ENCODE data around the gene SCAF1. TPM values are rescaled to one million over a fixed set of nuclear protein-coding genes. Genes with fewer than 3 reads are reported as not detected.

The SCAF1 gene
- total and polyA plus RNA-seq, 9 of the 15 experiments (the other 6 are each of a cell fraction or from before 2014, with no cell fraction given): 0.20 to 79.0 (median 4.9) TPM

DNA sequence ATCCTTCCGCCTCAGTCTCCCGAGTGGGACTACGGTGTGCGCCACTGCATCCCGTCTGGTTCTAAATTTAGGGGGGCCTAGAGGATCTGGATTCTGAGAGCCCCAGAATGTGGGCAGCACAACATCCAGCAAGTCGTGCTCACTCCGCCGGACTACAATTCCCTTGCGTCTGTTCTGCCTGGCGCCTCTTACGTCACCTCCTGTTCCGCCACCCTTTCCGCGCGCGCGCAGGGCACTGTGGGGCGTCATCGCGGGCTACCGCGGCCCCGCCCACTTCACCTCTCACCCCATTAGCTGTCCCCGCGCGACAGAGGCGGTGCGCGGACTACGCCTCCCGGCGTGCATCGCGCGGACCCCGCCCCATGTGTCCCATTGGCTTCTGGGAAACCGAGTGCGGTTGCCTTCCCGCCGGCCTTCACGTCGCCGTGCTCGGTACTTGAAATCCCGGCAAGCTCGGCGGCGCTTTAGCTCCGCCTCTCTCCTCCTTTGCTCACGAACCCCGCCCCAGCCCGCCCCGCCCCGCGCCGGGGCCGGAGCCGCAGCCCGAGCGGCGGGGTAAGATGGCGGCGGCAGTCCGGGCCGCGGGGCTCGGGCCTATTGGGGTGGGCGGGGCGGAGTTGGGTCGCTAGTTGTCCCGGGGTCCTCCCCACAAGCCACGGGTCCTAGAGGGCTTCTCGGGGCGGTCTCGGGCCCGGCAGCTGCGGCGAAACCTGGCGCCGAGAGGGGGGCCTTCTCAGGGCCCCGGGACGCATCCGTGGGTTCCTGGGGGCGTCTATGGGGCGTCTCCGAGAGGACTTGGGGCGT is at the start of gene SCAF1 (continued):
- TF ChIP-seq ZNF197 (CRISPR knock-in tag; IDR thresholded peaks at IDR 0.05; ENCODE audit: low read depth): peak; percentile 96
- peak; percentile 73 for TF ChIP-seq MYC (IDR thresholded peaks at IDR 0.05; ENCODE audit: low read depth, low read length)
- 0 out of 2 replicates have a peak, but pooled peaks have one; percentile 8 for TF ChIP-seq MYC (CRISPR knock-in tag; IDR thresholded peaks at IDR 0.05; ENCODE audit: borderline replicate concordance, low read depth)
- TF ChIP-seq RAD21 (CRISPR knock-in tag; conservative IDR thresholded peaks at IDR 0.05 in 1 of 2, IDR thresholded peaks at IDR 0.05 in 1 of 2): 0 out of 4 replicates have a peak, but pooled peaks of 1 of the 2 experiments have one; percentile 6
- TF ChIP-seq ZNF217 (CRISPR knock-in tag; IDR thresholded peaks at IDR 0.05): no peak
- TF ChIP-seq CBX2 (IDR thresholded peaks at IDR 0.05; ENCODE audit: insufficient read depth, low read length, poor library complexity, severe bottlenecking): no peak
- TF ChIP-seq NEUROD1 (IDR thresholded peaks at IDR 0.05; ENCODE audit: borderline replicate concordance, low read depth, low read length, partially characterized antibody): no peak
- TF ChIP-seq ELF2 (CRISPR knock-in tag; IDR thresholded peaks at IDR 0.05): no peak
- peak; percentile 67 for TF ChIP-seq SETDB1 (IDR thresholded peaks at IDR 0.05; ENCODE audit: low read length)
- TF ChIP-seq, protein P1, sequence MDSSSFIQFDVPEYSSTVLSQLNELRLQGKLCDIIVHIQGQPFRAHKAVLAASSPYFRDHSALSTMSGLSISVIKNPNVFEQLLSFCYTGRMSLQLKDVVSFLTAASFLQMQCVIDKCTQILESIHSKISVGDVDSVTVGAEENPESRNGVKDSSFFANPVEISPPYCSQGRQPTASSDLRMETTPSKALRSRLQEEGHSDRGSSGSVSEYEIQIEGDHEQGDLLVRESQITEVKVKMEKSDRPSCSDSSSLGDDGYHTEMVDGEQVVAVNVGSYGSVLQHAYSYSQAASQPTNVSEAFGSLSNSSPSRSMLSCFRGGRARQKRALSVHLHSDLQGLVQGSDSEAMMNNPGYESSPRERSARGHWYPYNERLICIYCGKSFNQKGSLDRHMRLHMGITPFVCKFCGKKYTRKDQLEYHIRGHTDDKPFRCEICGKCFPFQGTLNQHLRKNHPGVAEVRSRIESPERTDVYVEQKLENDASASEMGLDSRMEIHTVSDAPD (CRISPR knock-in tag; IDR thresholded peaks at IDR 0.05): no peak
- TF ChIP-seq BDP1 (IDR thresholded peaks at IDR 0.05; ENCODE audit: insufficient read depth, insufficient read length): no peak
- TF ChIP-seq, protein P2, sequence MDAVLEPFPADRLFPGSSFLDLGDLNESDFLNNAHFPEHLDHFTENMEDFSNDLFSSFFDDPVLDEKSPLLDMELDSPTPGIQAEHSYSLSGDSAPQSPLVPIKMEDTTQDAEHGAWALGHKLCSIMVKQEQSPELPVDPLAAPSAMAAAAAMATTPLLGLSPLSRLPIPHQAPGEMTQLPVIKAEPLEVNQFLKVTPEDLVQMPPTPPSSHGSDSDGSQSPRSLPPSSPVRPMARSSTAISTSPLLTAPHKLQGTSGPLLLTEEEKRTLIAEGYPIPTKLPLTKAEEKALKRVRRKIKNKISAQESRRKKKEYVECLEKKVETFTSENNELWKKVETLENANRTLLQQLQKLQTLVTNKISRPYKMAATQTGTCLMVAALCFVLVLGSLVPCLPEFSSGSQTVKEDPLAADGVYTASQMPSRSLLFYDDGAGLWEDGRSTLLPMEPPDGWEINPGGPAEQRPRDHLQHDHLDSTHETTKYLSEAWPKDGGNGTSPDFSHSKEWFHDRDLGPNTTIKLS (IDR thresholded peaks at IDR 0.05; ENCODE audit: borderline replicate concordance, low read depth): peak; percentile 95
- TF ChIP-seq, protein P3, sequence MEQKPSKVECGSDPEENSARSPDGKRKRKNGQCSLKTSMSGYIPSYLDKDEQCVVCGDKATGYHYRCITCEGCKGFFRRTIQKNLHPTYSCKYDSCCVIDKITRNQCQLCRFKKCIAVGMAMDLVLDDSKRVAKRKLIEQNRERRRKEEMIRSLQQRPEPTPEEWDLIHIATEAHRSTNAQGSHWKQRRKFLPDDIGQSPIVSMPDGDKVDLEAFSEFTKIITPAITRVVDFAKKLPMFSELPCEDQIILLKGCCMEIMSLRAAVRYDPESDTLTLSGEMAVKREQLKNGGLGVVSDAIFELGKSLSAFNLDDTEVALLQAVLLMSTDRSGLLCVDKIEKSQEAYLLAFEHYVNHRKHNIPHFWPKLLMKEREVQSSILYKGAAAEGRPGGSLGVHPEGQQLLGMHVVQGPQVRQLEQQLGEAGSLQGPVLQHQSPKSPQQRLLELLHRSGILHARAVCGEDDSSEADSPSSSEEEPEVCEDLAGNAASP (IDR thresholded peaks at IDR 0.05): no peak
- TF ChIP-seq GABPB1 (CRISPR knock-in tag; IDR thresholded peaks at IDR 0.05): peak; percentile 95
- no peak for TF ChIP-seq TEAD2 (tag; IDR thresholded peaks at IDR 0.05)
- no peak for TF ChIP-seq ERF (CRISPR knock-in tag; IDR thresholded peaks at IDR 0.05)
- TF ChIP-seq, protein P4, sequence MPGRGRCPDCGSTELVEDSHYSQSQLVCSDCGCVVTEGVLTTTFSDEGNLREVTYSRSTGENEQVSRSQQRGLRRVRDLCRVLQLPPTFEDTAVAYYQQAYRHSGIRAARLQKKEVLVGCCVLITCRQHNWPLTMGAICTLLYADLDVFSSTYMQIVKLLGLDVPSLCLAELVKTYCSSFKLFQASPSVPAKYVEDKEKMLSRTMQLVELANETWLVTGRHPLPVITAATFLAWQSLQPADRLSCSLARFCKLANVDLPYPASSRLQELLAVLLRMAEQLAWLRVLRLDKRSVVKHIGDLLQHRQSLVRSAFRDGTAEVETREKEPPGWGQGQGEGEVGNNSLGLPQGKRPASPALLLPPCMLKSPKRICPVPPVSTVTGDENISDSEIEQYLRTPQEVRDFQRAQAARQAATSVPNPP (IDR thresholded peaks at IDR 0.05; ENCODE audit: borderline replicate concordance, insufficient read depth, insufficient read length): no peak

All from K562 (cell line).